GM10847 (cell line): ENCODE data around the gene FITM2.

ENCODE experiments used
- POLR2A ChIP-seq: IDR thresholded peaks from 2 replicates; pipeline ENCODE4 v1.6.1; 2011; ENCODE audit not compliant: insufficient read length; ENCODE audit errors: extremely low read depth

The FITM2 gene, protein sequence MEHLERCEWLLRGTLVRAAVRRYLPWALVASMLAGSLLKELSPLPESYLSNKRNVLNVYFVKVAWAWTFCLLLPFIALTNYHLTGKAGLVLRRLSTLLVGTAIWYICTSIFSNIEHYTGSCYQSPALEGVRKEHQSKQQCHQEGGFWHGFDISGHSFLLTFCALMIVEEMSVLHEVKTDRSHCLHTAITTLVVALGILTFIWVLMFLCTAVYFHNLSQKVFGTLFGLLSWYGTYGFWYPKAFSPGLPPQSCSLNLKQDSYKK

DNA sequence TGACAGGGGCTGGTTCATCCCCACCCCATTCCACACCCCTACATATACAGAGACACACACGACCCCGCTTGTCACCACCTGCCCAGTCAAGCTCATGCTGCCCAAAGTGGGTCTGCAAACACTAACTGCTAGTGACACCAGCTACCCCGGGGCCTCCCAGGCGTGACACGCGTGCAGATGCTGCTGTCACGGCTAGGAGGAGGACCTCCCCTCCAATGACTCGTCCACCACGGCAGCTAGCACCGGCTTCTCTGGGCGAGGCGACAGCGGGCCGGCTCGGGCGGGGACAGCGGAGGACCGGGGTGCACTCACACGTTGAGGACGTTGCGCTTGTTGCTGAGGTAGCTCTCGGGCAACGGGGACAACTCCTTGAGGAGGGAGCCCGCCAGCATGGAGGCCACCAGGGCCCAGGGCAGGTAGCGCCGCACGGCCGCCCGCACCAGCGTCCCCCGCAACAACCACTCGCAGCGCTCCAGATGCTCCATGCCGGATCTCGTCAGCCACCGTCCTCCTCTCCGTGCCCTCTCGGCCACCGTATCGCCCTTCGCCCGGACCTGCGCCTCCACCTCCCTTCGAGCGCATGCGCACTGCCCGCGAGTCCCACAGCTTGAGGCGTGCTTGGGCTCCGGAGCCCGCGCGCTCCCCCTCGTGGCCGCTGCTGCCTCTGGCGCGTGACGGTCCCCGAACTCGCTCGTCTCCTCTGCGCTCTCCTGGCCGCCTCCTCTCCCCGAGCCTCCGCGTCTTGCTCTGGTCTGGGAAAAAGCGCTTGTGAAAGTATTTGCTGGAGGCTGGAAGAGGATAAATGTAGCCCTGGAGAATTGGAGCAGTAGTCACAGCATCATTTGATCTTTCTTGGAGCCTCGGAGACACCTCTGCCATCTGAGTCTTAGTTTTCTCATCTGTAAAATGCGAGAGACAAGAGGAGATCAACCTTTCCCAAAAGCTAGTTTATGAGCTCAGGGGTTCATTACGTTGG is at the start of gene FITM2:
Gene FITM2 (minus strand): TSS at position 539 of the 976 bp plus-strand sequence. CDS start 54 bp downstream, at position 485.
- peak; percentile 49 for TF ChIP-seq POLR2A

DNA sequence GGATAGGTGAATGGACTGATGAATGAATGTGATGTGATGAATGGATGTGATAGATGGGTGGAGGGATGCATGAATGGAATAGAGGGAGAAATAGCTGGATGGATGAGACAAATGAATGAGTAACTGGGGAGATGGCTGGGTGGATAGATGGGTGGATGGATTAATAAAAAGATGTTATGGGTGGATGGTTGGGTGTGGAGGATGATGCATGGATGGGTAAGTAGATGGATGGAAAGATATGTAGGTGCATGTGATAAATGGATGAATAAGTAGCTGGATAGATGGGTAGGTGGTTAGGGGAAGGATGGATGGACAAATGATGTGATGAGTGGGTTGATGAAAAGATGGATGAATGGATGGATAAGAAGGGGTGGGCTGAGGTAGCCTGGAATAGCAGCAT is 49.2 kb upstream of the FITM2 start:
- no peak for TF ChIP-seq POLR2A

DNA sequence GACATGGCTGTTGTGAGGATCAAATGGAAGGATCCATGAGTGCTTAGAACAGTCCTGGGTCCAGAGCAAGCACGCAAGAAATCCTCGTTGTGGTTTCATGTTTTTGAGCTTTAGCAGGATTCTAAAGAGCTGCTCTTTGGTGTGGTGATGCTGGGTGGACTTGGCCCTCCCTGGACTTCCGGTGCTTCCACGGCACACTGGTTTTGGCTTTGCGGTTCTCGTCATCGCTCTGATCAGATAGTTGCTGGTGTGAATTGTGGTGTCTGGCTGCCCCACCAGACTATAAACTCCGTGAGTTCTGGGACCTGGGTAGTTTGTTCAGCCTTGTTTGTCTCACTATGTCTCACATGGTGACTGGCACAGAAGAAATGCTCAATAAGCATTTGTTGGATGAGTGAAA is 47.8 kb upstream of the FITM2 start:
- TF ChIP-seq POLR2A, result no peak

DNA sequence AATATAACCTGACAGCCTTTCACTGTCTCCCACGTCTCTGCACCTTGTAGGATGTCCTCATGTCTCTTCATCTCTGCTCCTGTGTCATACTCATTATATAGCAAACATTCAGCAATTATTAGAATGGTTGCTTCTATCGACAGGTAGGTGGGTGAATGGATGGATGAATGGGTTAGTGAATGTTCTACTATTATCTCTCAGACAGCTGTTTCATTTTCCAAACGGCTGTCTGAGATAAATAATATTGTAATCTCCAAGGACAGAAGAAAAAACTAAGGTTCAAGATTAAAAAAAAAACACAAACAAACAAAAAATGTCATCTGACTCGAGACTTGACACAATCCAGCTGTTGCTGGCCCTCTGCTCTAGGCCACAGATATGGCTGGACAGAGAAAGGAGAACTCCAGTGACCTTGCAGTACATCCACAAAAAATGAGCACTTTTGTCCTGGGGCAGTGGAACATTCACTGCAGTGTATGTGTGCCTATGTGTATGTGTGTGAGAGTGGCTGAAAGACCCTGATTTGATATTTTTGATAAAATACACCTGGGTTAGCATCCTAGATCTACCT is 46.6 kb upstream of the FITM2 start:
- TF ChIP-seq POLR2A, result no peak

DNA sequence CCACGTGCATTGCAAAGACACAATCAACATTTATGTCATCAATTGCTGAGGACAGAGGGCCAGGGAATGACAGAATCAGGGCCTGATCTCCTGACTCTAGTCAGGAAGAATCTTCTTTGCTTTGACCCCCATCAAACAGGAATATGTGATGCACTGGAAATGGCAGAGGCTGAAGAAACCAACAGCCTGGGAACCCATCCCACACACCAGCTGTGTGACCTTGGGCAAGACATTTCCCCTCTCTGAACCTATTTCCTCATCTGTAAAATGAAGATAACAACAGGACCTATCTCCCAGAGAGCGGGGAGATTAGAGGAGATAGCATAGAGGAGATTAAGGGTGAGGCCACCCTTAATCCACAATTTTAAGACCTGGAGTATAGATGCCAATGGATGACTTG is 46.0 kb upstream of the FITM2 start:
- no peak for TF ChIP-seq POLR2A

DNA sequence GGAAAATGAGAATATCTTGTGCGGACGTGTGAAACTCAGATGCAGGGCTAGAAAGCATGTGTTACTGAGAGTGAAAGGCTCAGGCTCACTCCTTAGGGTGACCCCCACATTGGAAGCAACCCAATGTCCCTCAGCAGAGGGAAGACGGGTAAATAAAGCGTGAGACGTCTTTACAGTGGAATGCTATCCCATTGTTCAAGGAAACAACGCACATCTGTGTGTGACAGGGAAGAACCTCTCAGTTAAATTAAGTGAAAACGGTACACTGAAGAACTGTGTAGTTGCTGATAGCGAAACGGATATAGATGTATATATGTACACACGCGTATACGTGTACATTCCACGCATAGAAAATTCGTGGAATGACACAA is 45.3 kb upstream of the FITM2 start:
- TF ChIP-seq POLR2A, result no peak

DNA sequence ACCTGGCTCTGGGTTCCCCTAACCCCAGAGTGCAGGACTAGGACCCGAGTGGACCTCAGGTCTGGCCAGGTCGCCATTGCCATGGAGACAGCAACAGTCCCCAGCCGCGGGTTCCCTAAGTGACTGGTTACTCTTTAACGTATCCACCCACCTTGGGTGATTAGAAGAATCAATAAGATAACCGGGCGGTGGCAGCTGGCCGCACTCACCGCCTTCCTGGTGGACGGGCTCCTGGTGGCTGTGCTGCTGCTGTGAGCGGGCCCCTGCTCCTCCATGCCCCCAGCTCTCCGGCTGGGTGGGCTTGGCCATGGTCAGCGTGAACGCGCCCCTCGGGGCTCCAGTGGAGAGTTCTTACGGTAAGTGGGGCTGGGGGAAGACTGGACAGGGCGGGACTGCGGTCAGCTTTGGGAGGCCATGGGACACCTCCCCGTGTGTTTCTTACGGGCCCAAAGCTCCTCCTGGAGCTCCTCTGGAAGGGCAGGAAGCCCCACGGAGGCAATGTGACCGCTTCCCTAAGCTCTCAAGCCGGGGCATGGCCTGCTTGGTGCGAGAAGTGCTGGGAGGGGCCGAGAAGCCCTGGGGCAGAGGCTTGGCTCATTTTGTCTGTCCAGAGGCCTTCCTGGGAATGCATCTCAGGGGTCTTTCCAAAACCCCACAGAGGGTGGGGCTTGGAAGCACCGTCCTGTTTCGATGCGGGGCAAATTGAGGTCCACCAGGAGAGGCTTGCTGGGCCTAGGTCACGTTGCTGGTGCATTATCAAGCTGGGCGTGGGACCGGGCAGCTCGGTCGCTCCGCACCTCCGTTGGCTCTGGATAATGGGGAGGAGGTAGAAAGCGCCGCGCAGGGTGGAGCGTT is 44.7 kb upstream of the FITM2 start, which contains the start of gene HNF4A:
Gene HNF4A (plus strand): TSS at position 202 of the 855 bp plus-strand sequence. CDS start 106 bp downstream, at position 308.
- no peak for TF ChIP-seq POLR2A

DNA sequence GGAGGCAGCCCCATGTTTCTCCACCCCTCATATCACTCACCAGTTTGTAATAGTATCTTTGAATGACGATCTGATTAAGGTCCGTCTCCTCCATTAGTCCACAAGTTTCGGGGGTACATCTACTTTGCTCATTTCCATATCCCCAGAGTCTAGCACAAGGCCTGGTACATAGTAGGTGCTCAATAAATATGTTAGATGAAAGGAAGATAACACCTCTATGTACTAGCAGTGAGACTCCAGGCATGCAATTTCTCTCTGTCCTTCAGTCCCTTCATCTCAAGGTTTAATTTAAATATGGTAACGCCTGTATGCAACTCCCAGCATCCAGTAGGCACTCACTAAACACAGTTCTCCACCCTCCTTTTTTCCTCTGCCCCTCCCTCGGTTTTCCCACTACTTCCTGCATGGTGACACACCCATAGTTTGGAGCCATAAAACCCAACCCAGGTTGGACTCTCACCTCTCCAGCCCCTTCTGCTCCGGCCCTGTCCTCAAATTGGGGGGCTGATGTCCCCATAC is 44.0 kb upstream of the FITM2 start:
- no peak for TF ChIP-seq POLR2A

DNA sequence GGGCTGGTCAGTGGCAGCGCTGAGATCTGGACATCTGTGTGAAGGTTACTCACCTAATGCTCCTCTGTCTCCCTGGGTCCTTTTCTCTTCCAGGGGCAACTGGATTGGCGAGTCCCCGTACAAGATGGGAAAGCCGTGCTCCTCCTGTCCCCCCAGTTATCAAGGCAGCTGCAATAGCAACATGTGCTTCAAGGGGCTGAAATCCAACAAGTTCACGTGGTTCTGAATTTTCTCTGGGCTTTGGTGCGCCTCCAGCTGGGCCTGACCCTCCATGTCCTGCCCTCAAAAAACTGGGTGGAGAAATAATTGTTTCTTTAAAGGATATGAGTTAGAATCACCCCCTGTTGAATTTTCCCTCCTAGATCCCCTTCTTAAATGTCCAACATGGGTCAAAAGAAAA is 39.6 kb upstream of the FITM2 start:
- TF ChIP-seq POLR2A, result no peak

DNA sequence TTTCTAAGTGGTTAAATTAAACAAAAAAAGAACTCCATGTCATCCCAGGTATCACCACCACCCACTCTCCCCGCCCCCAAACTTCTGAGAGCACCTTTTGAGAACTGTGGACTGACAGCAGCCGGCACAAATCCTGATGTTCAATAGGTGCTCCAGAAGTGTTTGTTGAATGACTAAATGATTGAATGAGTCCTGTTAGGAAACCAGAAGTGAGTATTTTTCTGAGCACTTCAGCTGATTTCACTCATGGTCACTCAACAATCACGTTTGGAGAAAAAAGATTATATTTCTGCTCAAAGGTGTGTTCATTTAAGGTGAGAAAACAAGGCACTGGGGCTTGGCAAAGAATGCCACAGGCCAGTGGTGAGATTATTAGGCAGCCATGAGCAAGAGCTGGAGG is 38.3 kb upstream of the FITM2 start:
- TF ChIP-seq POLR2A, result no peak

DNA sequence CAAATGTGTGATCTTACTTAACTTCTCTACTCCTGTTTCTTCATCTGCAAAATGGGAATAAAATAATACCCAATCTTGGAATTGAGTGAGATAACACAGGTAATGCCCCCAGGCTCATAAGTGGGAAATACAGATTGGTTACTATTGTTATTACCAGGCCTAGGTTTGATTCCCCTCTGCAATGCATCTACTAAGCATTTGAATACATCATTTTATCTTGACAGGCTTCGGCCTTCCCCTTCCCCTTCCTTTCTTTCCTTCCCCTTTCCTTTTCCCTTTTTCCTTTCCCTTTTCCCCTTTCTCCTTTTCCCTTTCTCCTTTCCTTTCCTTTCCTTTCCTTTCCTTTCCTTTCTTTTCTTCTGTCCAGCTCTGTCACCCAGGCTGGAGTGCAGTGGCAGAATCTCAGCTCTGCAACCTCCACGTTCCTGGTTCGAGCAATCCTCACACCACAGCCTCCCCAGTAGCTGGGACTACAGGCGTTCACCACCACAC is 37.2 kb upstream of the FITM2 start:
- TF ChIP-seq POLR2A, result no peak

DNA sequence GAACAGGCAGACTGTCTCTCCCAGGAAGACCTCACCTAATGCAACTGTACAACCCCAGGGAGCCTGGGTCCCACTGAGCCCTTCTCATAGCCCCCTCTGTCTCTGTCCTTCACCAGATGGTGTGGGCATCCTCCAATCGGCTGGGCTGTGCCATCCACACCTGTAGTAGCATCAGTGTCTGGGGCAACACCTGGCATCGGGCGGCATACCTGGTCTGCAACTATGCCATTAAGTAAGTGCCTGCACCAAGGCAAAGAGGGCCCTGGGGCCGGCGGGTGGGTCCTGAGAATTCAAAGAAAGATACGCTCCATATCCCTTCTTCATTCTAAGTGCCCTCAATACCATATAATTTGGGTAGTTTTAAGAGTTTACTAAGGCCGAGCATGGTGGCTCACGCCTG is 34.1 kb upstream of the FITM2 start:
- no peak for TF ChIP-seq POLR2A

DNA sequence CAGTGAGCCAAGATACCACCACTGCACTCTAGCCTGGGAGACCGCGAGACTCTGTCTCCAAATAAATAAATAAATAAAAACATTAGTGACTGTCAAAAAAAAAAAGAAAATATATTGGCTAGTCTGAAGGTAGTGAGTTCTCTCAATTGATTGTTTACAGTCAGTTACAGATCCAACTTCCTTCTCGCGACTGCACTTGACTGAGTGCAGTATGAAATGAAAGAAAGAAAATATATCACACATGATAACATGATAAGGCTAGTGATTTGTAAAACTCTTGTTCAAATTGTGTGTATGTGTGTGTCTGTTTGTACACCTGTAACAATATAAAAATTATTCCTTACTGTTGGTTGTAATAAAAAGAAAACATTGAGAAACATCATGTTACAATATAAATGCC is 33.7 kb upstream of the FITM2 start:
- TF ChIP-seq POLR2A, result no peak

DNA sequence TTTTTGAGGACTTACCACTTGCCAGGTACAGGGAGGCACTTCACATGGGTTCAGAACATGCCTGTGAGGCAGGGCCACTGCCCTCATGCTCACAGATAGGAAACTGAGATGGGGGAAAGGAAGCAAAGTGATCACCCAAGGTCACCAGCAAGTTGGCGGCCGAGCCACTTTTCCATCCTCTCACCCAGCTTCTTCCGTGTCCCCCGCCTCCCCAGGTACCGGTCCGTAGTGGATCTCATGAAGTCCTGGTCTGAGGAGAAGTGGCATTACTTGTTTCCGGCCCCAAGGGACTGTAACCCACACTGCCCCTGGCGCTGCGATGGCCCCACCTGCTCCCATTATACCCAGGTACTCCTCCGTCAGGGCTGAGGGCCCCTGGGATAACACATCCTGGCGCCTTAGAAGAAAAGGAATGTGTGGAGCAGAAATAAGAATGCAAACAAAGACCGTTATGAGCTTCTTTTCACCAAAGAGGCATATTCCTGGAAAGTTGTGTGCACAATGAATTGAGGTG is 32.2 kb upstream of the FITM2 start:
- TF ChIP-seq POLR2A, result no peak
